ENCODE measurements around the gene BRF1.

BRF1 gene

GRCh38 chr14:105187116-105187515, 113.7 kb downstream of the BRF1 start:
- Histone ChIP-seq H3K23ac (ENCODE audit: low read depth, low read length, poor library complexity) (no peak overlapping the region), H2AFZ (ENCODE audit: low read length) (no peak overlapping the region), H2BK12ac (ENCODE audit: low read length) (no peak overlapping the region), H3K4me1 (ENCODE audit: control insufficient read depth in 2 of 2, insufficient read depth in 1 of 2, low read depth in 1 of 2, low read length in 2 of 2) (peaks cover 2 to 9% of the 10 kb centered on the region in 2 donors), H3K27me3 (ENCODE audit: control insufficient read depth in 3 of 3, insufficient read depth in 3 of 3, low read depth in 1 of 3, low read length in 3 of 3) (peaks cover 0 to 14% (median 2%) of the 10 kb centered on the region in 3 experiments), H4K91ac (ENCODE audit: low read depth, low read length, poor library complexity) (no peak overlapping the region), H3K9me3 (replicated peaks in 1 of 2; ENCODE audit: control insufficient read depth in 2 of 2, insufficient read depth in 1 of 2, low read depth in 1 of 2, low read length in 2 of 2) (peaks cover 6 to 11% of the 10 kb centered on the region in 2 donors), H3K14ac (ENCODE audit: low read length) (no peak overlapping the region), H2BK5ac (ENCODE audit: low read length) (no peak overlapping the region), H3K4ac (ENCODE audit: low read length) (no peak overlapping the region), H3K27ac (replicated peaks; ENCODE audit: low read length) (no peak overlapping the region), H2AK5ac (ENCODE audit: low read depth, low read length) (no peak overlapping the region), H2BK15ac (ENCODE audit: low read length) (no peak overlapping the region), H3K4me3 (ENCODE audit: low read length in 2 of 2) (no peak overlapping the region), H3K79me1 (ENCODE audit: low read depth, low read length) (no peaks in the 10 kb centered on the region), H3K4me2 (ENCODE audit: insufficient read depth, low read length, poor library complexity, severe bottlenecking) (no peak overlapping the region), H3K9ac (ENCODE audit: low read depth, low read length, poor library complexity) (no peak overlapping the region), H3K36me3 (replicated peaks in 1 of 2; ENCODE audit: control insufficient read depth in 2 of 2, insufficient read depth in 2 of 2, low read length in 2 of 2) (no peaks in the 10 kb centered on the region), H4K8ac (ENCODE audit: low read depth, low read length) (no peak overlapping the region), H2BK120ac (ENCODE audit: low read depth, low read length) (no peak overlapping the region), H3K18ac (ENCODE audit: low read length) (no peak overlapping the region)
- DNase-seq (ENCODE audit: low spot score) = no peak
- 100% methylated on average over 1 of the region's 4 CpGs; no CpG with 5 or more reads in 1 of the 2 donors for WGBS, 2 donors (ENCODE audit: extremely low coverage in 2 of 2, insufficient read length in 2 of 2, insufficient replicate concordance in 1 of 2)

- Histone ChIP-seq H3K79me1 (ENCODE audit: low read depth, low read length) (no peaks in the 10 kb centered on the region), H2BK5ac (ENCODE audit: low read length) (no peak overlapping the region), H3K18ac (ENCODE audit: low read length) (no peak overlapping the region), H3K36me3 (replicated peaks in 1 of 2; ENCODE audit: control insufficient read depth in 2 of 2, insufficient read depth in 2 of 2, low read length in 2 of 2) (no peaks in the 10 kb centered on the region), H3K9ac (ENCODE audit: low read depth, low read length, poor library complexity) (no peak overlapping the region), H3K14ac (ENCODE audit: low read length) (no peak overlapping the region), H3K23ac (ENCODE audit: low read depth, low read length, poor library complexity) (no peak overlapping the region), H2AFZ (ENCODE audit: low read length) (no peak overlapping the region), H3K27me3 (ENCODE audit: control insufficient read depth in 3 of 3, insufficient read depth in 3 of 3, low read depth in 1 of 3, low read length in 3 of 3) (peaks cover 0 to 19% (median 6%) of the 10 kb centered on the region in 3 experiments), H2BK120ac (ENCODE audit: low read depth, low read length) (no peak overlapping the region), H3K4me3 (ENCODE audit: low read length in 2 of 2) (no peak overlapping the region), H3K9me3 (replicated peaks in 1 of 2; ENCODE audit: control insufficient read depth in 2 of 2, insufficient read depth in 1 of 2, low read depth in 1 of 2, low read length in 2 of 2) (peaks cover 4 to 11% of the 10 kb centered on the region in 2 donors), H3K27ac (replicated peaks; ENCODE audit: low read length) (no peak overlapping the region), H4K8ac (ENCODE audit: low read depth, low read length) (no peak overlapping the region), H4K91ac (ENCODE audit: low read depth, low read length, poor library complexity) (no peak overlapping the region), H3K4ac (ENCODE audit: low read length) (no peak overlapping the region), H2BK12ac (ENCODE audit: low read length) (no peak overlapping the region), H2AK5ac (ENCODE audit: low read depth, low read length) (peak overlapping the region; percentile 28), H2BK15ac (ENCODE audit: low read length) (no peak overlapping the region), H3K4me1 (ENCODE audit: control insufficient read depth in 2 of 2, insufficient read depth in 1 of 2, low read depth in 1 of 2, low read length in 2 of 2) (peaks cover 6 to 9% of the 10 kb centered on the region in 2 donors), H3K4me2 (ENCODE audit: insufficient read depth, low read length, poor library complexity, severe bottlenecking) (no peak overlapping the region)
- WGBS, 2 donors (ENCODE audit: extremely low coverage in 2 of 2, insufficient read length in 2 of 2, insufficient replicate concordance in 1 of 2) = no CpG with 5 or more reads among the region's 4 CpGs
- DNase-seq (ENCODE audit: low spot score) = no peak
These were observed 114.8 kb downstream of the BRF1 start for GRCh38 chr14:105185973-105186372.

GRCh38 chr14:105185001-105185400, 115.8 kb downstream of the BRF1 start:
- Histone ChIP-seq H3K27me3 (ENCODE audit: control insufficient read depth in 3 of 3, insufficient read depth in 3 of 3, low read depth in 1 of 3, low read length in 3 of 3) (peaks cover 0 to 23% (median 9%) of the 10 kb centered on the region in 3 experiments), H3K4me2 (ENCODE audit: insufficient read depth, low read length, poor library complexity, severe bottlenecking) (no peak overlapping the region), H3K14ac (ENCODE audit: low read length) (no peak overlapping the region), H3K4me3 (ENCODE audit: low read length in 2 of 2) (no peak overlapping the region), H3K27ac (replicated peaks; ENCODE audit: low read length) (no peak overlapping the region), H3K36me3 (replicated peaks in 1 of 2; ENCODE audit: control insufficient read depth in 2 of 2, insufficient read depth in 2 of 2, low read length in 2 of 2) (no peaks in the 10 kb centered on the region), H2BK12ac (ENCODE audit: low read length) (no peak overlapping the region), H3K9me3 (replicated peaks in 1 of 2; ENCODE audit: control insufficient read depth in 2 of 2, insufficient read depth in 1 of 2, low read depth in 1 of 2, low read length in 2 of 2) (peaks cover 4 to 11% of the 10 kb centered on the region in 2 donors), H3K4me1 (ENCODE audit: control insufficient read depth in 2 of 2, insufficient read depth in 1 of 2, low read depth in 1 of 2, low read length in 2 of 2) (peaks cover 9 to 14% of the 10 kb centered on the region in 2 donors), H2BK5ac (ENCODE audit: low read length) (peak overlapping the region; percentile 66), H3K18ac (ENCODE audit: low read length) (no peak overlapping the region), H3K79me1 (ENCODE audit: low read depth, low read length) (no peaks in the 10 kb centered on the region), H2BK15ac (ENCODE audit: low read length) (peak overlapping the region; percentile 67), H3K23ac (ENCODE audit: low read depth, low read length, poor library complexity) (no peak overlapping the region), H2BK120ac (ENCODE audit: low read depth, low read length) (no peak overlapping the region), H3K4ac (ENCODE audit: low read length) (no peak overlapping the region), H2AK5ac (ENCODE audit: low read depth, low read length) (peak overlapping the region; percentile 63), H4K8ac (ENCODE audit: low read depth, low read length) (peak overlapping the region; percentile 23), H2AFZ (ENCODE audit: low read length) (no peak overlapping the region), H3K9ac (ENCODE audit: low read depth, low read length, poor library complexity) (no peak overlapping the region), H4K91ac (ENCODE audit: low read depth, low read length, poor library complexity) (no peak overlapping the region)
- WGBS, 2 donors (ENCODE audit: extremely low coverage in 2 of 2, insufficient read length in 2 of 2, insufficient replicate concordance in 1 of 2) = no CpG with 5 or more reads among the region's 18 CpGs
- DNase-seq (ENCODE audit: low spot score) = no peak

GRCh38 chr14:105184461-105184860, 116.3 kb downstream of the BRF1 start:
- H2AK5ac ChIP-seq (ENCODE audit: low read depth, low read length) = peak overlapping the region; percentile 53
- no peak overlapping the region for H3K4me2 ChIP-seq (ENCODE audit: insufficient read depth, low read length, poor library complexity, severe bottlenecking)
- peak overlapping the region; percentile 38 for H2BK15ac ChIP-seq (ENCODE audit: low read length)
- no peak overlapping the region for H2AFZ ChIP-seq (ENCODE audit: low read length)
- peaks cover 4% of the 10 kb centered on the region for H3K79me1 ChIP-seq (ENCODE audit: low read depth, low read length)
- no peak overlapping the region for H3K9ac ChIP-seq (ENCODE audit: low read depth, low read length, poor library complexity)
- H3K18ac ChIP-seq (ENCODE audit: low read length) = no peak overlapping the region
- no peak overlapping the region for H3K4me3 ChIP-seq (ENCODE audit: low read length in 2 of 2)
- H3K4me1 ChIP-seq (ENCODE audit: control insufficient read depth in 2 of 2, insufficient read depth in 1 of 2, low read depth in 1 of 2, low read length in 2 of 2) = peaks cover 9 to 18% of the 10 kb centered on the region in 2 donors
- H3K9me3 ChIP-seq (replicated peaks in 1 of 2; ENCODE audit: control insufficient read depth in 2 of 2, insufficient read depth in 1 of 2, low read depth in 1 of 2, low read length in 2 of 2) = peaks cover 4 to 11% of the 10 kb centered on the region in 2 donors
- no peak overlapping the region for H3K27ac ChIP-seq (replicated peaks; ENCODE audit: low read length)
- DNase-seq (ENCODE audit: low spot score) = no peak
- H3K4ac ChIP-seq (ENCODE audit: low read length) = no peak overlapping the region
- H2BK5ac ChIP-seq (ENCODE audit: low read length) = no peak overlapping the region
- H3K23ac ChIP-seq (ENCODE audit: low read depth, low read length, poor library complexity) = peak overlapping the region; percentile 44
- H3K27me3 ChIP-seq (ENCODE audit: control insufficient read depth in 3 of 3, insufficient read depth in 3 of 3, low read depth in 1 of 3, low read length in 3 of 3) = peaks cover 0 to 25% (median 9%) of the 10 kb centered on the region in 3 experiments
- H2BK12ac ChIP-seq (ENCODE audit: low read length) = no peak overlapping the region
- H4K91ac ChIP-seq (ENCODE audit: low read depth, low read length, poor library complexity) = no peak overlapping the region
- H3K36me3 ChIP-seq (replicated peaks in 1 of 2; ENCODE audit: control insufficient read depth in 2 of 2, insufficient read depth in 2 of 2, low read length in 2 of 2) = no peaks in the 10 kb centered on the region
- no peak overlapping the region for H2BK120ac ChIP-seq (ENCODE audit: low read depth, low read length)
- WGBS, 2 donors (ENCODE audit: extremely low coverage in 2 of 2, insufficient read length in 2 of 2, insufficient replicate concordance in 1 of 2) = no CpG with 5 or more reads among the region's 9 CpGs
- no peak overlapping the region for H4K8ac ChIP-seq (ENCODE audit: low read depth, low read length)
- H3K14ac ChIP-seq (ENCODE audit: low read length) = no peak overlapping the region

Measured in neuronal stem cell (in vitro differentiated cells).